Mesothelial cell of epicardium (in vitro differentiated cells): Measurements from ENCODE around the gene NGEF. TPM values are rescaled to one million over a fixed set of nuclear protein-coding genes. Genes with fewer than 3 reads are reported as not detected.

Experiments
- DNase-seq, 2 experiments: peaks; one replicate each; pipeline ENCODE4 v3.0.0; 2021; ENCODE audit warnings: low spot score in 2 of 2; ENCODE audit not compliant: unreplicated experiment in 2 of 2
- H3K27ac Mint-ChIP-seq: 2 replicates; pipeline ENCODE4 v1.8.0; 2021; ENCODE audit warnings: mixed read lengths
- H3K27me3 Mint-ChIP-seq: 2 replicates; pipeline ENCODE4 v1.8.0; 2021; ENCODE audit warnings: low read depth, mixed read lengths
- H3K36me3 Mint-ChIP-seq: 2 replicates; pipeline ENCODE4 v1.8.0; 2021; ENCODE audit warnings: mixed read lengths
- H3K4me1 Mint-ChIP-seq: 2 replicates; pipeline ENCODE4 v1.8.0; 2021; ENCODE audit warnings: mixed read lengths
- H3K4me3 Mint-ChIP-seq: 2 replicates; pipeline ENCODE4 v1.8.0; 2021; ENCODE audit warnings: mild to moderate bottlenecking, moderate library complexity, mixed read lengths
- H3K9me3 Mint-ChIP-seq: 2 replicates; pipeline ENCODE4 v1.8.0; 2021; ENCODE audit warnings: mixed read lengths
- CTCF ChIP-seq: fragments of 200-600 bp; sonication (generic); IDR thresholded peaks from one replicate; pipeline ENCODE4 v1.5.0; 2021; ENCODE audit warnings: antibody characterized with exemption; ENCODE audit not compliant: unreplicated experiment
- total RNA-seq: library from RNA; stranded (reverse); gene quantifications from 3 replicates; pipeline ENCODE4 v1.2.1, GENCODE V29; 2021

Gene NGEF
- total RNA-seq, 1 donor from 2014 or later = 0.51 TPM

- DNase-seq = no peak
- H3K4me1 Mint-ChIP-seq = peaks cover 15% of the 10 kb centered on the region
- no peaks in the 10 kb centered on the region for H3K9me3 Mint-ChIP-seq
- no peaks in the 10 kb centered on the region for H3K27me3 Mint-ChIP-seq
- no peaks in the 10 kb centered on the region for H3K36me3 Mint-ChIP-seq
- H3K27ac Mint-ChIP-seq = no peak overlapping the region
- no peak overlapping the region for H3K4me3 Mint-ChIP-seq
- no peak for TF ChIP-seq CTCF
Measured at GRCh38 chr2:232883116-232883721, 129.8 kb downstream of the NGEF start.

DNA sequence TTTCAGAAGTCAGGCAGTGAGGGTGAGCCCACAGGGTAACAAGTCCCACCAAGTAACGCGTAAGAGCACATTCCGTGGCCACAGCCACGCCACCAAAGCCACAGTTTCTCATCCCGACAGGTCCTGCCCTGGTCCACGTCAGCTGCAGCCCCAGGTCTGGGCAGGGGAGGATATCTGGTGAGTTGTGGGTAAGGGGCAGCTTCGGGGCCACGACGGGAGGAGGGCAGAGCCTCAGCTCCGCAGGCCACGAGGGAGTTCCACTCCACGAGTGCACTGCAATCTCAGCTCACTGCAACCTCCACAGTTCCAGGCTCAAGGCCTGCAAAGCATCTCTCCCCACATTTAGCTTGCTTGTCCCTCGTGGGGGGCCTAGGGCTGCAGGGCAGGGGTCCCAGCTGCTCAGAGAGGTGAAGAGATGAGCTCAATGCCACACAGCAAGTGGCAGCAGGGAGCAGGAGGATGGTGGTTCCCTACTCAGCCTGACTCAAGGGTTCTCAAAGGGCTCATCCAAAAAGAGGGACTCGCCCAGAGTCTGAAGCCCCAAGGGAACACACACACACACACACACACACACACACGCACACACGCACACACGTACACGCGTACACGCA, 130.4 kb downstream of the NGEF start:
- no peak for TF ChIP-seq CTCF
- no peak overlapping the region for H3K4me3 Mint-ChIP-seq
- no peak for DNase-seq
- peaks cover 15% of the 10 kb centered on the region for H3K4me1 Mint-ChIP-seq
- no peaks in the 10 kb centered on the region for H3K9me3 Mint-ChIP-seq
- H3K27me3 Mint-ChIP-seq = peaks cover 3% of the 10 kb centered on the region
- H3K36me3 Mint-ChIP-seq = no peaks in the 10 kb centered on the region
- H3K27ac Mint-ChIP-seq = no peak overlapping the region

DNA sequence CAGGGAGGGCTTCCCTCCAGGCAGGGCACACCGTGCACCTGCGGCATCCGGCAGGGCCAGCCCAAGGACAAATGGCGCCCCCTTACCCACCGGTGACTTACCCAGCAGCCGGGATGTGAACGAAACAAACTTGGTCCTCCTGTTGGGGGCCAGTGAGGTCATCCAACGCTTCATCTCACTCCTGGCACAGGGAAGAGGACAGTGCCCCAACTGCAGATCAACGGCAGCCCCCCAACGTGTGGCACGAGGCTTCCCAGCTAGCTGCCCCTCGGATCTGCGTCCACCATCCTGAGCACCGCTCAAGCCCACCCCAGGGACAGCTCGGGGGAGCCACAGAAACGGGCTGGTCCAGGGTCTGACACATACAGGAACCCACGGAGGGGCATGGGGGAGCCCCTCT, 131.0 kb downstream of the NGEF start:
- Mint-ChIP-seq H3K4me1 (peaks cover 14% of the 10 kb centered on the region), H3K27me3 (peaks cover 5% of the 10 kb centered on the region), H3K36me3 (no peaks in the 10 kb centered on the region), H3K4me3 (no peak overlapping the region), H3K9me3 (no peaks in the 10 kb centered on the region), H3K27ac (no peak overlapping the region)
- no peak for TF ChIP-seq CTCF
- DNase-seq = no peak

GRCh38 chr2:232880764-232881351, 132.2 kb downstream of the NGEF start:
- Mint-ChIP-seq H3K27ac (no peak overlapping the region), H3K27me3 (peaks cover 5% of the 10 kb centered on the region), H3K36me3 (no peaks in the 10 kb centered on the region), H3K4me1 (peaks cover 6% of the 10 kb centered on the region), H3K9me3 (no peaks in the 10 kb centered on the region), H3K4me3 (no peak overlapping the region)
- no peak for DNase-seq
- no peak for TF ChIP-seq CTCF

GRCh38 chr2:232879618-232880494, 133.2 kb downstream of the NGEF start:
- H3K4me3 Mint-ChIP-seq = no peak overlapping the region
- no peaks in the 10 kb centered on the region for H3K36me3 Mint-ChIP-seq
- no peak overlapping the region for H3K27ac Mint-ChIP-seq
- no peaks in the 10 kb centered on the region for H3K9me3 Mint-ChIP-seq
- no peak for TF ChIP-seq CTCF
- peaks cover 3% of the 10 kb centered on the region for H3K4me1 Mint-ChIP-seq
- DNase-seq = no peak
- peaks cover 14% of the 10 kb centered on the region for H3K27me3 Mint-ChIP-seq
